Mesenchymal stem cell (in vitro differentiated cells and primary cell): ENCODE measurements around the gene FMN1.

Source experiments
- DNase-seq: peaks from one replicate; pipeline ENCODE4 v3.0.0-alpha.2; 2013
- H2AFZ ChIP-seq: one replicate; pipeline ENCODE4 v1.6.1; 2013; ENCODE audit warnings: low read depth, mild to moderate bottlenecking, control low read depth, inconsistent platforms, low read length, moderate library complexity
- H2AK5ac ChIP-seq: 2 replicates; pipeline ENCODE4 v1.6.1; 2013; ENCODE audit warnings: low read length, moderate library complexity, mild to moderate bottlenecking, inconsistent platforms; ENCODE audit not compliant: severe bottlenecking
- H2BK120ac ChIP-seq: one replicate; pipeline ENCODE4 v1.6.1; 2013; ENCODE audit warnings: low read depth, mild to moderate bottlenecking, inconsistent platforms, low read length, moderate library complexity
- H2BK12ac ChIP-seq, 2 experiments: one replicate each; pipeline ENCODE4 v1.6.1; 2013; ENCODE audit warnings: inconsistent platforms in 2 of 2, low read length in 2 of 2, mild to moderate bottlenecking in 2 of 2, moderate library complexity in 2 of 2, control low read depth in 1 of 2
- H2BK15ac ChIP-seq: one replicate; pipeline ENCODE4 v1.6.1; 2013; ENCODE audit warnings: mild to moderate bottlenecking, low read depth, inconsistent platforms; ENCODE audit not compliant: poor library complexity, severe bottlenecking
- H2BK5ac ChIP-seq: 2 replicates; pipeline ENCODE4 v1.6.1; 2013; ENCODE audit warnings: low read depth, mild to moderate bottlenecking, low read length, control low read depth, inconsistent platforms; ENCODE audit not compliant: poor library complexity, severe bottlenecking
- H3K14ac ChIP-seq, 2 experiments: one replicate each; pipeline ENCODE4 v1.6.1; 2013; ENCODE audit warnings: inconsistent platforms in 2 of 2, low read length in 2 of 2, control low read depth in 1 of 2, mild to moderate bottlenecking in 1 of 2, moderate library complexity in 1 of 2
- H3K18ac ChIP-seq, 2 experiments: one replicate each; pipeline ENCODE4 v1.6.1; 2013; ENCODE audit warnings: inconsistent platforms in 2 of 2, low read length in 2 of 2, control low read depth in 1 of 2, low read depth in 1 of 2, mild to moderate bottlenecking in 1 of 2
- H3K23ac ChIP-seq, 2 experiments: one replicate each; pipeline ENCODE4 v1.6.1; 2013; ENCODE audit warnings: inconsistent platforms in 2 of 2, low read length in 2 of 2, mild to moderate bottlenecking in 2 of 2, moderate library complexity in 2 of 2, control low read depth in 1 of 2
- H3K27ac ChIP-seq: 2 replicates; pipeline ENCODE4 v1.5.1; 2013; ENCODE audit warnings: mild to moderate bottlenecking, moderate library complexity, low read length, control low read depth, inconsistent platforms; ENCODE audit not compliant: poor library complexity, severe bottlenecking
- H3K27me3 ChIP-seq, 2 experiments: 2 replicates each; pipeline versions ENCODE4 v1.6.1 to v1.7.0; 2013; ENCODE audit warnings: low read length in 2 of 2, mild to moderate bottlenecking in 2 of 2, moderate library complexity in 2 of 2, control low read depth in 1 of 2, inconsistent platforms in 1 of 2; ENCODE audit not compliant: control insufficient read depth in 1 of 2, insufficient read depth in 1 of 2
- H3K36me3 ChIP-seq, 2 experiments: 2 replicates each; pipeline versions ENCODE4 v1.6.1 to v1.7.0; 2013; ENCODE audit warnings: low read length in 2 of 2, control low read depth in 1 of 2, inconsistent platforms in 1 of 2, low read depth in 1 of 2, mild to moderate bottlenecking in 1 of 2; ENCODE audit not compliant: insufficient read depth in 2 of 2, control insufficient read depth in 1 of 2
- H3K4ac ChIP-seq, 2 experiments: one replicate each; pipeline ENCODE4 v1.6.1; 2013; ENCODE audit warnings: inconsistent platforms in 2 of 2, low read length in 2 of 2, mild to moderate bottlenecking in 2 of 2, moderate library complexity in 2 of 2, control low read depth in 1 of 2, low read depth in 1 of 2
- H3K4me1 ChIP-seq: 2 replicates; pipeline ENCODE4 v1.6.1; 2013; ENCODE audit warnings: low read depth, low read length, control low read depth; ENCODE audit not compliant: control insufficient read depth, insufficient read depth
- H3K4me2 ChIP-seq: 2 replicates; pipeline ENCODE4 v1.6.1; 2013; ENCODE audit warnings: low read length, mild to moderate bottlenecking, inconsistent platforms; ENCODE audit not compliant: poor library complexity, severe bottlenecking
- H3K4me3 ChIP-seq, 2 experiments: 2 replicates each; pipeline versions ENCODE4 v1.5.1 to v1.7.0; 2013; ENCODE audit warnings: low read length in 2 of 2, mild to moderate bottlenecking in 2 of 2, control low read depth in 1 of 2, low read depth in 1 of 2; ENCODE audit not compliant: insufficient read depth in 1 of 2
- H3K79me1 ChIP-seq: replicated peaks from 2 replicates; pipeline ENCODE4 v1.6.1; 2013; ENCODE audit warnings: mild to moderate bottlenecking, control low read depth, low read length, inconsistent platforms; ENCODE audit not compliant: poor library complexity, severe bottlenecking
- H3K9ac ChIP-seq: 2 replicates; pipeline ENCODE4 v1.7.0; 2013; ENCODE audit warnings: mild to moderate bottlenecking, low read length, moderate library complexity
- H3K9me3 ChIP-seq: 2 replicates; pipeline ENCODE4 v1.7.0; 2013; ENCODE audit warnings: mild to moderate bottlenecking, low read length; ENCODE audit not compliant: control insufficient read depth
- H4K8ac ChIP-seq: one replicate; pipeline ENCODE4 v1.6.1; 2013; ENCODE audit warnings: inconsistent platforms, mild to moderate bottlenecking, low read length, moderate library complexity
- H4K91ac ChIP-seq: one replicate; pipeline ENCODE4 v1.6.1; 2013; ENCODE audit warnings: mild to moderate bottlenecking, low read length, inconsistent platforms
- WGBS: methylation state at CpG from one replicate; pipeline ENCODE4 v1.1.7; 2013; ENCODE audit warnings: mixed read lengths; 5-methylcytosine and 5-hydroxymethylcytosine counted together

The FMN1 gene

GRCh38 chr15:32905481-32905880 lies 289.0 kb downstream of the FMN1 start:
- H2BK15ac ChIP-seq, result no peak overlapping the region
- no peak overlapping the region for H4K8ac ChIP-seq
- WGBS, result 95% methylated on average over 3 of the region's 4 CpGs
- H2BK12ac ChIP-seq, result peak overlapping the region in 1 of 2 experiments; percentile 45
- H3K18ac ChIP-seq, result no peak overlapping the region
- H4K91ac ChIP-seq, result no peak overlapping the region
- H2AFZ ChIP-seq, result no peak overlapping the region
- no peak overlapping the region for H3K14ac ChIP-seq
- H3K9ac ChIP-seq, result no peak overlapping the region
- H3K23ac ChIP-seq, result no peak overlapping the region
- no peak overlapping the region for H3K4me3 ChIP-seq
- DNase-seq, result no peak
- no peaks in the 10 kb centered on the region for H3K9me3 ChIP-seq
- H3K4me1 ChIP-seq, result peaks cover 4% of the 10 kb centered on the region
- H3K36me3 ChIP-seq, result no peaks in the 10 kb centered on the region
- no peaks in the 10 kb centered on the region for H3K27me3 ChIP-seq
- no peak overlapping the region for H2AK5ac ChIP-seq
- no peak overlapping the region for H3K4me2 ChIP-seq
- no peak overlapping the region for H3K4ac ChIP-seq
- no peaks in the 10 kb centered on the region for H3K79me1 ChIP-seq
- no peak overlapping the region for H2BK120ac ChIP-seq
- H2BK5ac ChIP-seq, result no peak overlapping the region
- no peak overlapping the region for H3K27ac ChIP-seq

GRCh38 chr15:32904448-32904847 lies 290.1 kb downstream of the FMN1 start:
- Histone ChIP-seq H3K4ac (no peak overlapping the region), H2BK5ac (no peak overlapping the region), H3K18ac (no peak overlapping the region), H2BK12ac (no peak overlapping the region), H3K9ac (no peak overlapping the region), H3K36me3 (no peaks in the 10 kb centered on the region), H2AFZ (no peak overlapping the region), H3K9me3 (no peaks in the 10 kb centered on the region), H3K23ac (no peak overlapping the region), H3K4me2 (no peak overlapping the region), H4K91ac (no peak overlapping the region), H3K4me3 (no peak overlapping the region), H3K79me1 (no peaks in the 10 kb centered on the region), H3K27ac (no peak overlapping the region), H2BK15ac (no peak overlapping the region), H3K27me3 (no peaks in the 10 kb centered on the region), H3K14ac (no peak overlapping the region), H2BK120ac (no peak overlapping the region), H2AK5ac (no peak overlapping the region), H4K8ac (no peak overlapping the region), H3K4me1 (peaks cover 2% of the 10 kb centered on the region)
- no peak for DNase-seq
- no CpG with 5 or more reads among the region's 2 CpGs for WGBS

- 74% methylated on average over 8 of the region's 10 CpGs for WGBS
- no peak for DNase-seq
These were observed 290.8 kb downstream of the FMN1 start for GRCh38 chr15:32903591-32904290.

GRCh38 chr15:32901995-32902394 lies 292.5 kb downstream of the FMN1 start:
- Histone ChIP-seq H3K27ac (no peak overlapping the region), H3K14ac (no peak overlapping the region)
- 75% methylated on average over 2 of the region's 3 CpGs for WGBS

More at GRCh38 chr15:32903591-32904290, 290.8 kb downstream of the FMN1 start:
- no peak overlapping the region for H3K14ac ChIP-seq
- H3K9me3 ChIP-seq, result no peaks in the 10 kb centered on the region
- H3K4me2 ChIP-seq, result no peak overlapping the region
- H2AFZ ChIP-seq, result no peak overlapping the region
- no peak overlapping the region for H4K8ac ChIP-seq
- no peak overlapping the region for H3K18ac ChIP-seq
- no peak overlapping the region for H2BK120ac ChIP-seq
- H2BK12ac ChIP-seq, result no peak overlapping the region
- no peak overlapping the region for H3K27ac ChIP-seq
- no peak overlapping the region for H3K23ac ChIP-seq
- H3K4me1 ChIP-seq, result peaks cover 5% of the 10 kb centered on the region
- H2BK15ac ChIP-seq, result no peak overlapping the region
- H4K91ac ChIP-seq, result no peak overlapping the region
- no peaks in the 10 kb centered on the region for H3K79me1 ChIP-seq
- no peak overlapping the region for H3K4me3 ChIP-seq
- H2BK5ac ChIP-seq, result no peak overlapping the region
- H3K36me3 ChIP-seq, result no peaks in the 10 kb centered on the region
- H3K4ac ChIP-seq, result no peak overlapping the region
- H3K27me3 ChIP-seq, result no peaks in the 10 kb centered on the region
- no peak overlapping the region for H2AK5ac ChIP-seq
- no peak overlapping the region for H3K9ac ChIP-seq

More at GRCh38 chr15:32901995-32902394, 292.5 kb downstream of the FMN1 start:
- H3K18ac ChIP-seq, result no peak overlapping the region
- H3K9me3 ChIP-seq, result no peaks in the 10 kb centered on the region
- no peak overlapping the region for H3K4me2 ChIP-seq
- peaks cover 3% of the 10 kb centered on the region for H3K4me1 ChIP-seq
- no peak overlapping the region for H2AFZ ChIP-seq
- H3K36me3 ChIP-seq, result no peaks in the 10 kb centered on the region
- no peak overlapping the region for H3K9ac ChIP-seq
- no peaks in the 10 kb centered on the region for H3K27me3 ChIP-seq
- no peak overlapping the region for H4K8ac ChIP-seq
- H2BK15ac ChIP-seq, result no peak overlapping the region
- H3K23ac ChIP-seq, result no peak overlapping the region
- H3K79me1 ChIP-seq, result no peaks in the 10 kb centered on the region
- H2BK5ac ChIP-seq, result no peak overlapping the region
- no peak overlapping the region for H4K91ac ChIP-seq
- no peak overlapping the region for H3K4ac ChIP-seq
- H2BK120ac ChIP-seq, result no peak overlapping the region
- no peak overlapping the region for H3K4me3 ChIP-seq
- DNase-seq, result no peak
- H2AK5ac ChIP-seq, result no peak overlapping the region
- no peak overlapping the region for H2BK12ac ChIP-seq
